ENCODE measurements around the gene NOX3.

GRCh38 chr6:155408231-155408630 lies 47.4 kb downstream of the NOX3 start:
- TF ChIP-seq CTCF (IDR thresholded peaks at IDR 0.05) (no peak), POLR2A (IDR thresholded peaks at IDR 0.05) (no peak)
